HG03135 (cell line): ENCODE measurements around the gene SCAF8.

Experiments
- ATAC-seq: cut with Tn5 transposase; IDR thresholded peaks from one replicate; pipeline ENCODE4 v1.9.1; 2021; ENCODE audit warnings: mild to moderate bottlenecking, moderate library complexity; ENCODE audit not compliant: unreplicated experiment

Gene SCAF8

DNA sequence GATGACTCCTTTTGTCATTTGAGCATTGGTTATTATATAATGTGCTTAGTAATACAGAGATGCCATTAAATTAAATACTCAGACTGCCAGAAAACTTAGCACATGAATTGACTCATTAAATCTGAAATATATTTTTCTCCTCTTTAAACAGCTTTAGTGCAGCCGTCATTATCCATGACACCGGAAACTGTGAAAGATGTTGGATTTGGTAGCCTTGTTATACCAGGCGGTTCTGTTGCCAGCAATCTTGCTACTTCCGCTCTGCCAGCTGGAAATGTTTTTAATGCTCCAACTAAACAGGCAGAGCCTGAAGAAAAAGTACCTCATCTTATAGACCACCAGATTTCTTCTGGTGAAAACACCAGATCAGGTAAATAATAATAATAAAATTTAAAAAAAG lies 97.6 kb downstream of the SCAF8 start:
- no peak for ATAC-seq

DNA sequence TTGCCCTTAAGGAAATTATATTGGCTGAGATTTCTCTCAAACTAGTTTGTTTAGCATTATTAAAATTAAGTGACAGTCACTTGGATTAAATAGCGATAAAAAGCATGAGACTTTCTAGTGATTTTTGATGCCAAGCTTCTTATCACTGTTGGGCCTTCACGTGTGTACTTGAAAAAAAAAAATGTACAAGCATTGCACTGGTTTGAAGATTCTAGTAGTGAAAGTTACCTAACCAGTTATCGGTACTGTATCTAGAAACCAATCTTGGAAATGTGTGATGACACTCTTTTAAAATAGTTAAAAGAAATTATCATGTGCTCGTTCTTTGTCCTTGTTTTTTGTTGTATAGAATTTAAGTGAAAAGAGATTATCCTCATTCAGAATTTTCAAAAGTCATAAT lies 102.1 kb downstream of the SCAF8 start:
- ATAC-seq = no peak

DNA sequence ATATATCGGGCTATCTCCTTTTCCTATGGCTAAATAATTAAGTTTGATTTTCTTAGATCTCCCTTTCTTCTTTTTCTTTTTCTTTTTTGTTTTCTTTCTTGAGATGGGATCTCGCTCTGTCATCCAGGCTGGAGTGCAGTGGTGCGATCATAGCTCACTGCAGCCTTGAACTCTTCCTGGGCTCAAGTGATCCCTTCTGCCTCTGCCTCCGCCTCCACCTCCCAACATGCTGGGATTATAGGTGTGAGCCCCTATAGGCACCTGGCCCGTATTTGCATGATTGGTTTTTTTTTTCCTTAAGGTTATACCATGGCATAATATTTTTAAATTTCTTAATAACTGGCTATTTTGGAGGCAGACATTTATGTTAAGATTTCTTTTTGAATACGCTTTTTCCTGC lies 106.3 kb downstream of the SCAF8 start:
- no peak for ATAC-seq

DNA sequence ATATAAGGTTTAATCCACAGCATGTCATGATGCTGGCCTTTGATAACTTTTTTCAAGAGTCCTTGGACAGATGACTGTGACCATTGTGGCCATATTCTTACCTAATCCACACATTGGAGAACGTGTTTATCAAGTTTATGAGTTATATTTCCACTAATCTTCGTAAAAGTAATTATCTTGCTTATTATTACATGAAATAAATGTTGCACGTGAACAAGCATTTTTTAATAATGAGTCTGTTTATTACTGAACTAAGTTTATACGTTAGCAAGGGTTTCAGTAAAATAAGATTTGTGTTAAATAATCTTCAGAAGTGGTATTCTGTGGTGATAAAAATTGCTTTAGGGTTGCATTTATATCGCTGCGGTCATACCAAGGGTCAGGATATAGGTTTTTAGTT lies 107.1 kb downstream of the SCAF8 start:
- no peak for ATAC-seq

DNA sequence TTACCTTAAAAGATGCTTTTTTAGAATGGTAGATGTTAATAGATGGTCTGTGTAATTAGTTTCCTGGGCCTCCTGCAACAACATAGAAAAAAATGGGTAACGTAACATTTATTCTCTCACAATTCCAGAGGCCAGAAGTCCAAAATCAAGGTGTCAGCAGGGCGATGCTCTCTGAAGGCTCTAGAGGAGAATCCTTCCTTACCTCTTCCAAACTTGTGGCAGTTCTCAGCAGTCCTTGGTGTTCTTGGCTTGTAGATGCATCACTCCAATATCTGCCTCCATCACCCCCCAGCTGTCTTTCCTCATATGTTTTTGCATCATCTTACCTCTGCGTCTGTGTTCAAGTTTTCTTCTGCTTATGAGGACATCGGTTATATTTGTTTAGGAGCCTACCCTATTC lies 107.9 kb downstream of the SCAF8 start:
- ATAC-seq = no peak

DNA sequence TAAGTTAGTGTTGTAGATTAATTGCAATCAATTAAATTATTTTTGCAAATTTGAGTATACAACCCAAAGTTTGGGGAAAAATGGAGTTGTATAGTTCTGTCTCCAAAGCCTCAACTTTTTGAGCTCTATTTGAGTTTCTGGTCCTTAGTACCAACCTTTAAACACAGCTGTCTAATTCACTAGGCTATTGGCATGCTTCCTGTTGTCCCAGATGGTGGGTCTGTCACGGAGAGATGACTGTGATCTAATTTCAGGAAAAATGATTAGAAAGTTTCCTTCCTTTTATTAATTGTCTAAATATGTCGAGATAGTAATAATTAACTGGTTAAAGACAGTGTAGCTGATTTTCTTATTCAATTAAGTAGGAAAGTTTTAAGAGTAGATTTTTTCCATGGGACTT lies 109.6 kb downstream of the SCAF8 start:
- no peak for ATAC-seq

DNA sequence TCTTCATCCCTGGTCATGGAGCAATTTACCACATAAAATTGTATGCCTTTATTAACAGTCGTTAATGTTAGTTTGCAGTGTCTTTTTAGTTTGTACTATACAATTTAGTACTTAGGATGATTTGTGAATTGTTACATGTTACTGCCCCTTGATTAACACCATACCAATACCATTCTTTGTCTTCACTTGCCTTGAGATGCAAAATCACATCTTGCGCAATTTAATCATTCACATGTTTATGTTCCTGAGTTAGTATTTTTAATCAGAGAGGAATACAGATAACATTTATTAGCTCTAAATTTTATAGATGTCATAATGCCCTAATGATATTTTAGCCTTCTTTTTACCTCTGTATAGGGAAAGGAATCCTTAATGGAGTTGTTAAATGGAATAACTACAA lies 114.1 kb downstream of the SCAF8 start:
- ATAC-seq = no peak

DNA sequence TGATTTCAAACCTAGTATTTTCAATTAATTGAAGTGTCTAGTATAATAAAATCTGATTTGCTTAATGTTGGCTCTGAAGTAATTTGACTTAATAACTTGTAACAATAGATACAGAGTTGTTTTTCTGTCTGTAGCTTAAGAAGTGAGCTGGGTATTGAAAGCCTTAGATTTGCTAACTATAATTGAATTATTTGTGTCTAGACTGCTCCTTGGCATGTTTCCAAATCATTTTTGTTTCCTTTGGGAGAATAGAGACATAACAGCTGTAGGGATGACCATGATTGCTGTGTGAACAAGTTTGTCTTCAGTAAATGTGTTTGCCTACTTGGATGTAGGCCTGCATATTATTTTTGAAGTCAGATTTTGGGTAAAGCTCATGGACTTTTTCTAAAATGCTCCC lies 115.4 kb downstream of the SCAF8 start:
- no peak for ATAC-seq

DNA sequence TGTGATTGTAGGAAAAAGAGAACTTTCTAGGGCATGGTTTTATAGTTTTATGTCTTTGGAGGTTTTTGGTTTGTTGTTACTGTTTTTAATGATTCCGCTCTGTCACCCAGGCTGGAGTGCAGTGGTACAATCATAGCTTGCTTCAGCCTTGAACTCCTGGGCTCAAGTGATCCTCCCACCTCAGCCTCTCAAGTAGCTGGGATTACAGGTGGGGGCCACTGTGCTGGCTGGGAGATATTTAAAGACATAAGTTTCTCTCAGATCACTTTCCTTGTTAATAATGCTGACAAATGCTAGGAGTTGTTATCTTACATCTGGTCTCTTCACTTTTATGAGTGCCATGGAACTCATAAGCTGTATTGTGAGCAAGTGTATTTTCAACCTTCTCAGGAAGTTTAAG lies 116.3 kb downstream of the SCAF8 start:
- ATAC-seq = no peak

DNA sequence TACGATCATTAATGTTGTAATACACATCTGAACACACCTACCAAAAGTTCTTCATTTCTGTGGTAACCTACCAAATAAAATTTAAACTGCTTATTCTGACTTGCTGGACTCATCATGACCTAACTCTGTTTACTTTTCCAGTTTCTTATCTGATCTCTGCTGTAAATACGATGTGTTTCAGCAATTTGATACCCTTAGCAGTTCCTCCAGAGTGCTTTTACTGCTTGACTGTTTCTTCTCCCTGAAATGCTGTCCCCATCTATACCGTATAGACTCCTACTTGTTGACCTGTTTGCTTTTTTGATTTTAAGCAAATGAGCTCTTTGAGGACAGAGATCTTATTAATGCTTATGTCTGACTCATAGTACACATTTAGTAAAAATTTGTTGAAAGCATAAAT lies 119.5 kb downstream of the SCAF8 start:
- no peak for ATAC-seq

DNA sequence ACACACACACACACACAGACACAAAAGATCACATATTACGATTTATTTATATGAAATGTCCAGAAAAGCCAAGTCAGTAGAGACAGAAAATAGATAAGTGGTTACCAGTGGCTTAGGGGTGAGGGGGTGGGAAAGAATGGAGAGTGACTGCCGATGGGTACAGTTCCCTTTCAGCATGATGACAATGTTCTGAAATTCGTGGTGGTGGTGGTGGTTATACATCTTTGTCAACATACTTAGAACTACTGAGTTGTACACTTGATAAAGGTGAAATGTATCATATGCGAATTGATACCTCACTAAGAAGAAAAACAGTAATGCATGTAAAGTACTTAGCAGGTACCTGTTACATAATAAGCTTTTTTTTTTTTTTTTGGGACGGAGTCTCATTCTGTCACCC lies 124.3 kb downstream of the SCAF8 start:
- ATAC-seq = no peak

DNA sequence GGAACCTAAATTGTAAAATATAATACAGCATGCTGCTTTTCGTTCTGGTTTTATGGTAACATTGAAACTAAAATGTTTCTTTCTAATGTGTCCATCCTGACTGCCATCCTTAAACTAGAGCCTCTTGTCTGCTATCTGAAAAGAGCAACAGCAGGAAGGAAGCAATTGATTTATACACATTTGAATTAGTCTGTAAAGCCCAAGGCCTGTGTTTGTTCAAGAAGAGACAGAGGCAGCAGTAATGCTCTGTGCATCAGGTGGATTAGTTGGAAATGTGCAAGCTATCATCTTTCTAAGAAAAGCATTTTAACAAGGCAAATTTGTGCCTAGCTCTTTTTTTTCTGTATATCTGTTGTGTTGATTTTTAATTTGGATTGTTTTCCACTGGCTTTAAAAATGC lies 128.6 kb downstream of the SCAF8 start:
- ATAC-seq = no peak

DNA sequence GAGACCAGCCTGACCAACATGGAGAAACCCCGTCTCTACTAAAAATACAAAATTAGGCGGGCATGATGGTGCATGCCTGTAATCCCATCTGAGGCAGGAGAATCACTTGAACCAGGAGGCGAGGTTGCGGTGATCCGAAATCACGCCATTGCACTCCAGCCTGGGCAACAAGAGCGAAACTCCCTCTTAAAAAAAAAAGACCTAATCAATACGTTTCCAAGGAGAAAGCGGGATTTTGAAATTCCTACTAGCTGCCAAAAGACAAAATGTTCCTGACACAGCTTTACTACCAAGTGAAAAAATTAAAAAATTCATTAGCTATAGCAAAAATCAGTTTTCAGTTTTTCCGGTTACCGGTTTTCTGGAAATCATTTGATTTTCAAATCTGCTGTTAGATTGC lies 129.3 kb downstream of the SCAF8 start:
- no peak for ATAC-seq

DNA sequence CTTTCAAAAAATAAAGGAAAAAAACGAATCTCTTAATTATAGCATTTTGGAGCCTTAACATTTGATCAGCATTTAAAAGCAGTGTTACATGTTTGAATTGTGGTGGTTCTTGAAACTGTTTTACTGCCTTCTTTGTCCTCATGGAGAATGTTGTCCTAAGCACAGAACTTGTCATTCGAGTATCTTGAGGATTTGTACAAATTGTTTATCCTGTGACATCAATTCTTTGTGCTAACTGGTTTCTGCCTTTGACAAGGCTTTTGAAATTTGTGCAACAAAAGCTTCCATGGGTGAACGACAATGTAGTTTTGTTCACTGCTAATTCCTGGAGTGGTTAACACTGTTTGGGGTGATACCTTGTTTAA lies 130.8 kb downstream of the SCAF8 start:
- no peak for ATAC-seq

DNA sequence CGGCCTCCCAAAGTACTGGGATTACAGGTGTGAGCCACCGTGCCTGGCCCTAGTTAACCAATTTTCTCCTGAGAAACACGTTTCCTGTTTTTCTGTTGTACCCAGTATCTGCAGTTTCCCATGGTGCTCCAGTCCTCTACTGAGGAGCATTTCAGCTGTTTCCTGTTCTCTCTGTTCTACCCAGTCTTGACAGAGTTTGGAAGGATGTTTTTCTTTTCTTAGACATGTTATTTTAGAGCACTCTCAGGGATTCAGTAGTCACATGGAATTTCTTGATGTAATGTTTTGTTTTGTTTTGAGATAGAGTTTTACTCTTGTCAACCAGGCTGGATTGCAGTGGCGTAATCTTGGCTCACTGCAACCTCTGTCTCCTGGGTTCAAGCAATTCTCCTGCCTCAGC lies 132.1 kb downstream of the SCAF8 start:
- no peak for ATAC-seq

DNA sequence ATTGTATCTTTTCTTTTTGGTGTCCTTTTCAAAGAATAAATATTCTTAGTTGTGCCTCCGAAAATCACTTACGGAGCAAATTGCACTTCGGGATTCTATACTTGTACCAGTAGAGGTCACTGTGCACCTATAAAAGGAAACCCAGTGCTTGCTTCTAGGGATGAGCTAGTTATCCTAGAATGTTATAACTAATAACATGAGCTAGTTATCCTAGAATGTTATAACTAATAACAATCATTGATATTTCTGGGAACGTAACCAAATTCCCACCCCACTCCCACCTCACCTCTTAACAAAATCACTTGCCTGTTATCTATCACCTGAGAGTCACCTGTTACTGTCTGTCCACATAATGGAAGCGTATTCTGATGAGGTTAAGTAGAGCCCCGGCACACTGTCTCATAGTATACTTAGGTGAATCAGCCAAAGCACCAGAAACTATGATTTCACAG lies 135.0 kb downstream of the SCAF8 start:
- ATAC-seq = no peak

DNA sequence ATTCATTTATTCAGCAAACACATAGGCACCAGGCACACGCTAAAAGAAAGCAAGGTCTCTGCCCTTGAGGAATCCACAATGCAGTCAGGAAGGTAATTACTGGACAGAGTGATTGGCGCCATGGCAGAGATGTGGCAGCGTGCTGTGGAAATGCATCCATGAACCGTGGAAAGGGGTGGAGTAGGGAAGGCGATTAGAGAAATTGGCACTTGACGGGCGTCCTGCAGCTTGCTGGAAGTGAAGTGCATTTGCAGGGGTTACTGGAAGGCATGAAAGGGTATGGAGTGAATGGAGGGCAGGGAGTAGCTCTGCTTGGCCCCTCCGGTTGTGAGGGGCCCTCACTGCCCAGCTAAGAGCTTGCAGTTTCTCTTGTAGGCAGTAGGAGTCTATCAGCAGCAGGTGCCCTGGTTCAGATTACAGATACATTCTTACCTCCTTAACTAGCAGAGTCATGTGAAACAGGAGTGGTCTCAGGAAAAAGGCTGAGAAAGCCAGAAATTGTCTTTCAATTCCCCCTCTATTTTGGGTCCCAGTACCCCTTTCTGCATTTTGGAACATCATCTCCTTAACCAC lies 139.4 kb downstream of the SCAF8 start:
- ATAC-seq = no peak

DNA sequence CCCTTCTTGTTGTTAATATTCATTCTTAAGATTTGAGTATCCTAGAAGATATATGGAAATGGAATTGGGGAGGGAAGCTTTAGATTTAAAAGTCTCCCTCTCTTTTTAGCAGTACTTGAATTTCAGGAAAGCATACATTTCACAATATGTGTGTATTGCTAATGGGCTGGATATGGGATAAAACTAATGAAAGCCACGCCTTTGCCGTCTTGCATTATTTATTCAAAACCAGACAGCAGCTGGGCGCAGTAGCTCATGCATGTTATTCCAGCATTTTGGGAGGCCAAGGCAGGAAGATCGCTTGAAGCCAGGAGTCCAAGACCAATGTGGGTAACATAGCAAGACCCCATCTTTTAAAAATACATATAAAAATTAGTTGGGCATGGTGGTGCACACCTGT lies 140.3 kb downstream of the SCAF8 start:
- ATAC-seq = no peak

DNA sequence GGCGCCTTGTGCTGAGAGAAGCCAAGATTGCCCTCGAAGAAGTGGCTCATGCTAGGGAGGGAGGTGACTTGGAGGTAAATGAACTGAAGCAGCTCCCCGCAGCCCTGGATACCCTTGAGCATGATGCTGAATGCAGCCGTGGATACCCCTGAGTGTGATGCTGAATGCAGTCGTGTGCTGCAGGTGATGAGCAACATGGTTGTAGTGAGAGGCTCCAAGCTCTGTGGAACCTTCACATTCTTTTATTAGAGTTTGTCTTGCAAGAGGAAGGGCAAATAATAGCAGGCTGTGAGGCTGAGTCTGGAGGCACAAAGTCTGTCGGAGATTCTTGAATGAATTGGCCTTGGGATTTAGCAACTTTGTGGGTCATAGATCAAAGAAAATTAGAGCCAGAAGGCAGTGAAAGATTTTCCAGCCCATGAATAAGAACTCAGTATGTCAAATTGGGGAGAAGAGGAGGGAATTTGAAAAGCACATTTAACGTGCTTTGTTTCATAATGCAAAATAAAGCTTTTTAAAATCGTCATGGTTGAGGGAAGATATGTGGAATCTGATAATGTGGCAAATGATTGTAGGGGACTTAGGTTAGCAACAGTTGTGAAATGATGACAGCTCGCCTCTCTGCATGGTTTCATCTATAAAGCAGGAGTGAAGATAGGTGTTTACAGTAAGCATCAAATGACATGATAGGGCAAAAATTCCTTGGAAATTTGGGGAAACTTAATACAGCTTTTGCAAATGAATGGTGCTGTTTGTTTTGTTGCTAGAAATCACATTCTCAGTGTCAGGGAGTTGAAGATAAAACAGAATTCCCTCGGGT lies 141.8 kb downstream of the SCAF8 start:
- ATAC-seq = no peak

DNA sequence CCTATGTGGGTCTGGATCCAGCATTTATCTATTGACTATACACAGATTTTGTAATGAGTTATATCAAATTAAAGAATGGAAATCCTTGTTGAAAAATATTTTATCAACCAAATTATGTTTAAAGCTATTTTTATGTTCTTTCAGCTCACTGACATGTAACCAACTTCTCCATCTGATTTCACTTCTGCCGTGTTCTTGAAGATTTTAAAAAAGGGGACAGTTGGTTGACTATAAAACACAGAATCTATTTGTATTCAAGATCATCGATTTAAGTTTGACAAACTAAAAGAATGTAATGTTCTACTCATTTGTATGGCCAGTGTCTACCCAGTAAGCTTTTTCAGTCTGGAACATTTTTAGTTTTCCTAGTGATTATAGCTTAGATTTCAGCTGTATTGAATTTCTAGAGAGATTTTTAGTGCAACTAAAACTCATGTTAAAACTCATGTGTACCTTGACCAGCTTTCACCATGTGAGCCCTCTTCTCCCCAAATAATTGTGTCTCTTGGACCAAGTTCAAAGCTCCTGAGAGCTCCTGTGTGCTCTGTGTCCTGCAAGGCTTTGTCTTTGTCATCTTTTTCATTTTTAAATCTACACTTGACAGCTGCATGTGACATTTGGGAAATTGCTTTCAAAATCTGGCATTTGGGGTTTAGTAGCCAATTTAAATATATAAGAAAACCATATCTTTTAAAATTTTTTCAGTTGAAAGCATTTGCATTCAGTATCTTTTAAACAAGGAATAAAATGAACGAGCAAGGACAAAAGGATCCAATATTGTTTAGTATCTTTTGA lies 143.5 kb downstream of the SCAF8 start:
- ATAC-seq = no peak

DNA sequence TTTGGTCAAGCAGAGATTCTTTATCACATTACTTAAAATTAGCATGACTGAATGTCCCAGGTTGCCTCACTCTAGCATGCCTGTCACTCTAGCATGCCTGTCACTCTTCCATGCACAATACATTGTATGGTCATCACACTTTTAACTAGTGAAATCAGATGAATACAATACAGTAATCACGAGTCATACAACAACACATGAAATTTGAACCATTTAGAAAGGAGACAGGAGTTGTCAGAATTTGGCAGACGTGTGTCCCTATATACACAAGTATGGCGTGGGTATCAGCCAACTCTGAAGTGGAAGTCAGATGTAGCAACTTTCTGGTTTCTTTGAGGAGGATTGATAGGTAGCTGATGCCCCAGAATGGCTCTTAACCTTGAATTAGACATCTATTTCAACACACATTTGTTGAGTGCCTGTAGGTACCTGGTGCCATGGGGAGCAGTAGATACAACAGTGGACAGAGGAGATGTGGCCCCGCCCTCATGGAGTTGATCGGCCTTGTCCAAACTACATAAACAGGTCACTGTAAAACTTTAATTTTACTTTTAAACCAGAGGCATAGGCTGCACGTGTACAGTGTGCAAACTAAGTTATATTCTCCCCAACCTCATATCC lies 145.8 kb downstream of the SCAF8 start:
- ATAC-seq = no peak

DNA sequence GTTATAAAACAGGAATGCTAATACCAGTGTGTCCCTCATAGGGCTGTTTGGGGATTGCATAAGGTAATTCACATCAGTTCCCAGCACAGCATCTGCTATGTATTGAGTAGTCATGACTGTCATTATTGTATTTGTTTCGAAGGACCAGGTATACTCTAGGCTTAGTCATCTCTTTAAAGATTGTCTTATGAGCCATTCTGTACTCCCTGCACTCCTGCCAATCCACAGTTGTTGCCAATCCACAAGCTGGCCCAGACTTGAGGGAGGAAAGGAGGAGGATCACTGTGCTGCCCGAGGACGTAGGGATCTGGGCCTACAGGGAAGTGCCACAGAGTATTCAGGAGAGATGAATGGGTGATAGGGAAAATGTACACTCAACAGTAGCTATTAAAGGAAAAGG lies 148.9 kb downstream of the SCAF8 start:
- ATAC-seq = no peak
